Prostate gland (tissue), 2 donors: ENCODE results near the gene HYPK. TPM values are rescaled to one million over a fixed set of nuclear protein-coding genes. Genes with fewer than 3 reads are reported as not detected.
"Not testable (repeated sequence)": the region's sequence is repeated elsewhere in the genome, so short reads cannot be mapped to it uniquely, and the experiment has no call there.

ENCODE experiments used
- DNase-seq: peaks from one replicate; pipeline ENCODE4 v3.0.0-alpha.2; 2019; ENCODE audit warnings: low spot score
- H3K27ac ChIP-seq, 2 donors: fragments of 200-600 bp; sonication (generic); 2 replicates each; pipeline ENCODE4 v1.5.1; 2017 to 2019
- H3K27me3 ChIP-seq: fragments of 200-600 bp; sonication (generic); replicated peaks from 2 replicates; pipeline ENCODE4 v1.5.1; 2019; ENCODE audit not compliant: insufficient read depth
- H3K36me3 ChIP-seq, 2 donors: fragments of 200-600 bp; sonication (generic); 1 replicate in 1 of 2; 2 replicates in 1 of 2; pipeline versions ENCODE4 v1.5.1 to v1.8.1; 2017 to 2019
- H3K4me1 ChIP-seq: fragments of 200-600 bp; sonication (generic); replicated peaks from 2 replicates; pipeline ENCODE4 v1.5.1; 2019
- H3K4me3 ChIP-seq, 2 donors: fragments of 200-600 bp; sonication (generic); 2 replicates each; pipeline ENCODE4 v1.5.1; 2017 to 2019
- H3K9me3 ChIP-seq: fragments of 200-600 bp; sonication (generic); 2 replicates; pipeline ENCODE4 v1.5.1; 2017
- POLR2A ChIP-seq: fragments of 450-650 bp; IDR thresholded peaks from one replicate; pipeline ENCODE4 v1.6.1; 2016; ENCODE audit warnings: antibody characterized with exemption, mild to moderate bottlenecking
- POLR2AphosphoS5 ChIP-seq: sonication (generic); formaldehyde crosslinking; IDR thresholded peaks from one replicate; pipeline ENCODE4 v1.6.1; 2017; ENCODE audit warnings: antibody characterized with exemption
- WGBS: methylation state at CpG from one replicate; pipeline ENCODE4 v1.1.5; 2018; 5-methylcytosine and 5-hydroxymethylcytosine counted together
- intact Hi-C: fragments of 100-400 bp; cut with DNase I; formaldehyde crosslinking; loops from one replicate; pipeline ENCODE4 v1.14.2; 2022
- total RNA-seq, 2 donors: library from RNA; depleted of rRNA; stranded (reverse); fragments of >200 nt; gene quantifications; one replicate each; pipeline ENCODE4 v1.1.0, GENCODE V29; 2016
- TF ChIP-seq, protein P1 (sequence below), 4 experiments: fragments of 200-600 bp in 2 of 4; fragments of 450-650 bp in 2 of 4; sonication (generic) in 2 of 4; IDR thresholded peaks; 1 replicate in 3 of 4; 2 replicates in 1 of 4; pipeline ENCODE4 v1.5.1; 2016 to 2019; ENCODE audit warnings: antibody characterized with exemption in 4 of 4, mild to moderate bottlenecking in 2 of 4, moderate library complexity in 2 of 4

The HYPK gene
- total RNA-seq, 2 donors from 2014 or later, result 10.9 to 19.9 TPM

DNA sequence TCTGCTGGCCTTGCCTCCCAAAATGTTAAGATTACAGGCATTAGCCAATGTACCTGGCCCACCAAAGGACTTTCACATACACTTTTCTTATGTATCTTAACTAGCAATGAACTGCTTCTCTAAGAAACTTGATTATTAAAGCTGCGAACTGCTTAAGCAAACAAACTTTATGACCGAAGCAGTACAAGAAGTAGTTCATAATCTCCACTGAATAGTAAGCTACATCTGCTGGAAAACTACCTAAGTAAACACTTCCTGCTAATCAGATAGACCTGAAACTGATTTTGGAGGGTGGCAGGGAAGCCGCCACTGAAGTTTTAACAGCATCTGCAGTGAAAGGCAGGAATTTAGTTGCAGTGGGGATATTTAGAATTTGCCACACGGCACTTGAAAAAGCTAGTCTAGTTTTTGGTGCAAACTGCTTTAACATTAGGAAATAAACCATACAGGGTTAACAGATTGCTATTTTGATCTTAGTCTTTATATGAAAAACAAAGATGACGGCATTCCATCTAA, 8.1 kb downstream of the HYPK start:
- Histone ChIP-seq H3K4me3 (no peak overlapping the region), H3K36me3 (peaks cover 7 to 10% of the 10 kb centered on the region in 2 donors), H3K9me3 (no peaks in the 10 kb centered on the region), H3K27ac (peak overlapping the region; percentile 42 to 59), H3K4me1 (peaks cover 14% of the 10 kb centered on the region), H3K27me3 (no peaks in the 10 kb centered on the region)
- WGBS, result 47% methylated on average over 5 of the region's 5 CpGs
- intact Hi-C loops, result no loop called here
- TF ChIP-seq, protein P1, sequence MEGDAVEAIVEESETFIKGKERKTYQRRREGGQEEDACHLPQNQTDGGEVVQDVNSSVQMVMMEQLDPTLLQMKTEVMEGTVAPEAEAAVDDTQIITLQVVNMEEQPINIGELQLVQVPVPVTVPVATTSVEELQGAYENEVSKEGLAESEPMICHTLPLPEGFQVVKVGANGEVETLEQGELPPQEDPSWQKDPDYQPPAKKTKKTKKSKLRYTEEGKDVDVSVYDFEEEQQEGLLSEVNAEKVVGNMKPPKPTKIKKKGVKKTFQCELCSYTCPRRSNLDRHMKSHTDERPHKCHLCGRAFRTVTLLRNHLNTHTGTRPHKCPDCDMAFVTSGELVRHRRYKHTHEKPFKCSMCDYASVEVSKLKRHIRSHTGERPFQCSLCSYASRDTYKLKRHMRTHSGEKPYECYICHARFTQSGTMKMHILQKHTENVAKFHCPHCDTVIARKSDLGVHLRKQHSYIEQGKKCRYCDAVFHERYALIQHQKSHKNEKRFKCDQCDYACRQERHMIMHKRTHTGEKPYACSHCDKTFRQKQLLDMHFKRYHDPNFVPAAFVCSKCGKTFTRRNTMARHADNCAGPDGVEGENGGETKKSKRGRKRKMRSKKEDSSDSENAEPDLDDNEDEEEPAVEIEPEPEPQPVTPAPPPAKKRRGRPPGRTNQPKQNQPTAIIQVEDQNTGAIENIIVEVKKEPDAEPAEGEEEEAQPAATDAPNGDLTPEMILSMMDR (IDR thresholded peaks at IDR 0.05), result no peak
- TF ChIP-seq POLR2AphosphoS5 (peak; percentile 80), POLR2A (no peak)
- no peak for DNase-seq

DNA sequence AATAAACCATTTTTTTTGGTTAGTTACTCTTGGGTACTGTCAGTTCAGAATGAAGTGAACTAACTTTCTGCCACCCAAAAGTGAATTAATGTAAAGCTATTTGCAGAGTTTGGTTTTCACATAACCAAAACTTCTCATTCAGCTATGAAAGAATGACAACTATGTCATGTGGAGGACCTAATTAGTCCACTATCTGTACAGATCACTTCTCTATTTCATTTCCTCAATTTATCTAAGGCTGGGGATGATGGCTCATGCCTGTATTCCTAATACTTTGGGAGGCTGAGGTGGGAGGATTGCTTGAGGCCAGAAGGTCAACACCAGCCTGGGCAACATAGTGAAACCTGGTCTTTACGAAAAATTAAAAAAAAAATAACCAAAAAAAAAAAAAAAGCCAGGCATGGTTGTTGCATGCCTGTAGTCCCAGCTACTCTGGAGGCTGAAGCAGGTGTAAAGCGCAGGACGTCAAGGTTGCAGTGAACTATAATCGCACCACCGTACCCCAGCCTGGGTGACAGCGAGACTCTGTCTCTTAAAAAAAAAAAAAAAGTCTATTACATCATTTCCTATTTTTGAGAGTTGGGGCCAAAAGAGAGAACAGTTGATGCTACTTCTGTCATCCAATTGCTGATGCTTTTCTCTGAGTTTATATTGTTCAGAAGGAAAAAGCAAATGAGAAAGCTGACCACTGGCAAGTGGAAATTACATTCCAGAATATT, 8.7 kb downstream of the HYPK start:
- H3K9me3 ChIP-seq, result no peaks in the 10 kb centered on the region
- peaks cover 14% of the 10 kb centered on the region for H3K4me1 ChIP-seq
- DNase-seq, result no peak
- H3K27me3 ChIP-seq, result no peaks in the 10 kb centered on the region
- intact Hi-C loops, result no loop called here
- no peak overlapping the region for H3K4me3 ChIP-seq
- peaks cover 7 to 10% of the 10 kb centered on the region in 2 donors for H3K36me3 ChIP-seq
- peak overlapping the region; percentile 42 to 59 for H3K27ac ChIP-seq
- TF ChIP-seq, protein P1 (IDR thresholded peaks at IDR 0.05), result no peak
- no peak for TF ChIP-seq POLR2AphosphoS5
- 90% methylated on average over 6 of the region's 6 CpGs for WGBS

DNA sequence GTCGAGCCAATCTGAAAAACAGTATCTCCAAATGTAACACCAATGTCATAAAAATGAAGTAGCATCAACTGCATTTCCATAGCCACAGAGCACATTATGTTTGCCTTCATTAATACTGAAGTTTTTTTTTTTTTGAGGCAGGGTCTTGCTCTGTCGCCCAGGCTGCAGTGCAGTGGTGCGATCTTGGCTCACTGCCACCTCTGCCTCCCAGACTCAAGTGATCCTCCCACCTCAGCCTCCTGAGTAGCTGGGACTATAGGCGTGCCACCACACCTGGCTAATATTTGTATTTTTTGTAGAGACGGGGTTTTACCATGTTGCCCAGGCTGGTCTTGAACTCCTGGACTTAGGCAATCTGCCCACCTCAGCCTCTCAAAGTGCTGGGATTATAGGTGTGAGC, 14.7 kb downstream of the HYPK start:
- H3K4me1 ChIP-seq, H3K9me3 ChIP-seq, H3K27me3 ChIP-seq, H3K4me3 ChIP-seq, DNase-seq, intact Hi-C loops, H3K27ac ChIP-seq: not testable (repeated sequence)
- peaks cover 4 to 16% of the 10 kb centered on the region in 2 donors for H3K36me3 ChIP-seq
- WGBS, result 97% methylated on average over 5 of the region's 5 CpGs

DNA sequence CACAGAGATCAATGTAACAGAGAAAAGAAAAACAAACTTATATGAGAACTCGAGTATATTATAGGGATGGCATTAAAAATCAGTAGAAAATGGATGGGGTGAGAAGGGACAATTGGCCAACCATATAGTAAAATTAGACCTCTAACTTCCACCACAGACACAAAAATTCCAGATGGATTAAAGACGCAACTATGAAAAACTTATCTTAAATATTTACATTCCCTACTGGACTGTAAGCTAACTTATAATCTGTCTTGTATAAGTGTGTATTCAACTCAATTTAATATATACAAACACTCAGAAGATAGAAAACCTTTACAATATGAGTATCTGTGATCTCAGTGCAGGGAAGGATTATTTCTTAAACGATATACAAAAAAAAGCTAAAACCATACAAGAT, 21.1 kb downstream of the HYPK start:
- Histone ChIP-seq H3K36me3 (no peaks in the 10 kb centered on the region), H3K9me3 (no peaks in the 10 kb centered on the region), H3K27ac (no peak overlapping the region), H3K27me3 (no peaks in the 10 kb centered on the region), H3K4me3 (no peak overlapping the region), H3K4me1 (peaks cover 7% of the 10 kb centered on the region)
- intact Hi-C loops, result no loop called here
- no peak for TF ChIP-seq POLR2AphosphoS5
- TF ChIP-seq POLR2A, result no peak
- TF ChIP-seq, protein P1 (IDR thresholded peaks at IDR 0.05), result no peak
- 63% methylated on average over 3 of the region's 3 CpGs for WGBS
- no peak for DNase-seq

DNA sequence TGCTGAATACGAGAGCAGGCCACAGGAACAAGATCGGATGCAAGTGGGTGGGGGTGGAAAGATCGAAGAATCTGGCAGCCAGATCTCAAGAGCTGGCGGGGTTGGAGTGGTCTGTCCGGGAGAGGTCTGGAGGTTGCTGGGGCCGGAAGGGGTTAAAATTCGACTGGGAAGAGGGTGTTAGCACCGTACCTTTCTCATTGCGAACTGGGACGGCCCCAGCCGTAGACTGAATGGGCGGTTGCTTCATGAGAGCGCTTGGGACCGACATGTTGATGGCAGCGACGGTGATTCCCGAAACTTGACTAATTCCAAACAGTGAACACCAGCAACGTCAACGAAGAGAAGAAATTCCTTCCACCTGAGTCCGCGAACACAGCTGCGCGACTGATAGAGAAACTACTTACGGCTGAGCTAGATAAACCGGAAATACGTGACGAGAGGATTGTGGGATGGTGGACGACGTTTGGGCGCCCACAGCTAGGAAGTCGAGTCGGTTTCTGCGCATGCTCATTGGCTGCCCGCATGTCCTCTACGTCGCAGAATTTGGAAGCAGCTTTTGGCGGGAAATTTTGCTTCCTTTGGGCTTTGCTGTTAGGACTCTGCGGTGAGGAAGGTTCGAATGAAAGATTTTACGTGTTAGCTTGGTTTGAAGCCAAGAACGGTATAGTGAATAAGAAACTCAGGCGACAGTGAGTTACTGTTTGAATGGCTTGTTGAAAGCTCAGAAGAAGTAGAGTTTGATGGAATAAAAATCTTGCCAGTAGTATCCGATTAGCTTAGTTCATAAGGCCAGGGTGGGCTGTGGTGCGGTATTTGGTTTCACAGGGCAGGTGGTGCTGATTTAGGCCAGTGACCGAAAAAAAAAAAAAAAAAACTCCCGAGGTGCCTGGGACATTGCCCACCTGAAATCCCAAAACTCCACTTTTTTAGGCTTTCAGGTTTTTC, 24.2 kb downstream of the HYPK start, which contains the start of gene MFAP1:
Gene MFAP1, minus strand, starts transcription at position 389 of the 945 bp plus-strand sequence. Its CDS starts 121 bp downstream, at position 268.
- peak; percentile 100 for TF ChIP-seq POLR2AphosphoS5
- peak; percentile 80 for TF ChIP-seq POLR2A
- TF ChIP-seq, protein P1 (IDR thresholded peaks at IDR 0.05), result peak in 1 of 4 experiments; percentile 17
- WGBS, result 7% methylated on average over 46 of the region's 46 CpGs
- H3K27me3 ChIP-seq, result no peaks in the 10 kb centered on the region
- H3K27ac ChIP-seq, result peak within 1 kb of the TSS; percentile 90 to 91
- no peaks in the 10 kb centered on the region for H3K9me3 ChIP-seq
- DNase-seq, result peak; percentile 98
- H3K4me1 ChIP-seq, result peaks cover 7% of the 10 kb centered on the region
- H3K4me3 ChIP-seq, result peak within 1 kb of the TSS; percentile 75 to 76
- intact Hi-C loops, result no loop called here
- no peaks in the 10 kb centered on the region for H3K36me3 ChIP-seq

DNA sequence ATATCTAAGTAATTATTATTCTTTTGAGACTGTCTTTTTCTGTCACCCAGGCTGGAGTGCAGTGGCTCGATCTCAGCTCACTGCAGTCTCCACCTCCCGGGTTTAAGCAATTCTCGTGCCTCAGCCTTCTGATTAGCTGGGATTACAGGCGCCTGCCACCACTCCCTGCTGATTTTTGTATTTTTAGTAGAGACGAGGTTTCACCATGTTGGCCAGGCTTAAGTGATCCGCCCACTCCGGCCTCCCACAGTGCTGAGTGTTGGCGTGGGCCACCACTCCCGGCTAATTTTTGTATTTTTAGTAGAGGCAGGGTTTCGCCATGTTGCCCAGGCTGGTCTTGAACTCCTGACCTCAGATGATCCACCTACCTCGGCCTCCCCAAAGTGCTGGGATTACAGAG, 24.9 kb downstream of the HYPK start:
- DNase-seq, H3K4me3 ChIP-seq, H3K27me3 ChIP-seq, H3K27ac ChIP-seq, H3K9me3 ChIP-seq, intact Hi-C loops, H3K36me3 ChIP-seq, H3K4me1 ChIP-seq: not testable (repeated sequence)
- 94% methylated on average over 11 of the region's 11 CpGs for whole genome bisulfite sequencing
